Measurements from ENCODE around the gene LIN37.

Gene LIN37

DNA sequence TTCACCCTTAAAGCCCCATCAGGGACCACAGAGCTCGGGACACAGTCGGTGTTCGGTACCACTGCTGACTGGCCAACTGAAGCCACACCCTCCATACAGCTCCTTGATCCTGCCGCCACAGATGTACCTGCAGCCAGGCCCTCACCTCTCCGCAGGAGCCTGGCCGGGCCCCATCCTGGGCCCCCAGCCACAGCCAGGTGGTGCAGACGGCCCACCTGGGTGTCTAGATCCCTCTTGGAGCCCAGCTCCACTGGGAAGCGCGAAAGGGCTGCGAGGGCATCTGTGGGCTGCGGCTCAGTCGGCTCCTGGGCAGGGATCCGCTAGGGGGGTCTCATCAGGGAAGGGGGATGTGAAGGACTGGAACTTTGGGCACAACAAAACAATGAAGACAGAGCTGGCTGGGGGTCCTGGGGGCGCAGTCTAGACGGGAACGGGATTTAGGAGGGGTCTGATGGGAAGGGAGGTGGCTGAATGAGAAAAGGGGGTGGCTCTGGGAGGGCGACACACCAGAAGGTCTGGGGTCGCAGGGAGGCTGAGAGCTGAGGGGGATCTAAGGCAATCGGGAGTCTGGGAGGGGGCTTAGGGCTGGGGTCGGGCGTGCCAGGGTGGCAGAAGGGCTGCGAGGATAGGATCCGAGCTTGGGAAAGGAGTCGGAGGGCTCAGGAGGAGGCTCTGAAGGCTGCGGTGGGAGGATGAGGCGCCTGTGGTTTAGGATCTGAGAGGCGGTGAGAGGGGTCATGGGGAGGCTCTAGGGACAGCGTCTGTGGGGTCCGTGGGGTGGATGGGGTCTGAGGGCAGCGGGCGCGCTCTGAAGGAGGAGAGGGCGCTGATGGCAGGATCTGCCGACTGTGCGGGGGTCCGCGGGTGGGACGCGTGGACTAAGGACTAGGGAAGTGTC is 48.5 kb downstream of the LIN37 start:
- DNase-seq (ENCODE audit: low spot score) = no peak
- Histone ChIP-seq H3K4me3 (no peak overlapping the region), H3K27ac (no peak overlapping the region)
- TF ChIP-seq, protein P1, sequence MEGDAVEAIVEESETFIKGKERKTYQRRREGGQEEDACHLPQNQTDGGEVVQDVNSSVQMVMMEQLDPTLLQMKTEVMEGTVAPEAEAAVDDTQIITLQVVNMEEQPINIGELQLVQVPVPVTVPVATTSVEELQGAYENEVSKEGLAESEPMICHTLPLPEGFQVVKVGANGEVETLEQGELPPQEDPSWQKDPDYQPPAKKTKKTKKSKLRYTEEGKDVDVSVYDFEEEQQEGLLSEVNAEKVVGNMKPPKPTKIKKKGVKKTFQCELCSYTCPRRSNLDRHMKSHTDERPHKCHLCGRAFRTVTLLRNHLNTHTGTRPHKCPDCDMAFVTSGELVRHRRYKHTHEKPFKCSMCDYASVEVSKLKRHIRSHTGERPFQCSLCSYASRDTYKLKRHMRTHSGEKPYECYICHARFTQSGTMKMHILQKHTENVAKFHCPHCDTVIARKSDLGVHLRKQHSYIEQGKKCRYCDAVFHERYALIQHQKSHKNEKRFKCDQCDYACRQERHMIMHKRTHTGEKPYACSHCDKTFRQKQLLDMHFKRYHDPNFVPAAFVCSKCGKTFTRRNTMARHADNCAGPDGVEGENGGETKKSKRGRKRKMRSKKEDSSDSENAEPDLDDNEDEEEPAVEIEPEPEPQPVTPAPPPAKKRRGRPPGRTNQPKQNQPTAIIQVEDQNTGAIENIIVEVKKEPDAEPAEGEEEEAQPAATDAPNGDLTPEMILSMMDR (IDR thresholded peaks at IDR 0.05) = no peak

DNA sequence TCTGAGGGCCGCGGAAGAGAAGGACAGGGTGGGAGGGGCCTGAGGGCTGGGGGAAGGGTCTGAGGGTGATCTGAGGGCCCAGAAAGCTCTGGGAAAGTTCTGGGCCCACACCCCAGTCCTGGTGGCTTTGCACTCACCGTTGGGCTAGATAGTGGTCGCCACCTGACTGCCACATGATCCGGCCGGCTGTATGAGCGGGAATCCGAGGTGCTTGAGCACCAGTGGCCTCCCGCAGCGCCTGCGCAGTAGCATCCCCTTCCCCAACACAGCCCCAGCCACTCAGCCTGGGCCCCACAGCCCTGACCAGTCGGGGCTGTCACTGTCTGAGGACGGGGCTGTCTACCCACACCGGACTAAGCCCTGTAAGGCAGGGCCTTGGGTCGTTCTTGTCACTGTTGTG is 49.3 kb downstream of the LIN37 start:
- TF ChIP-seq, protein P1 (IDR thresholded peaks at IDR 0.05) = no peak
- Histone ChIP-seq H3K27ac (no peak overlapping the region), H3K4me3 (no peak overlapping the region)
- no peak for DNase-seq (ENCODE audit: low spot score)

DNA sequence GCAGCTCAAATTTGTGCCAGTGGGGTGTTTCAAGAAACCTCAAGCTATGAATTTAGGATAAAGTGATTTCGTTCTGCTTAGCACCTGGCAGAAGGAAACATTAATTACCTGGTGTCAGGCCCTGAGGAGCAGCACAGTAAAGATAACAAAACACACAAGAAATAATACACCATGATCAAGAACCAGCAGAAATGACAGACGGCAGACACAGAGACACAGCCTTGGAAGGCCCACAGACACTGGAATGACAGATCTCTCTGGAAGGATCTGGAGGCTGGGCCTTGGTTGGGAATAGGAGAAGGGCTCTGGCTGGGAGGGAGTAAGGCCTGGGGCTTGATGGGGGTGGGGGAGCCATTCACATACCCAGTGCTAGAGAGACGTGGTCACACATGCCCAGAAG is 53.5 kb downstream of the LIN37 start:
- H3K27ac ChIP-seq = no peak overlapping the region
- no peak overlapping the region for H3K4me3 ChIP-seq
- TF ChIP-seq, protein P1 (IDR thresholded peaks at IDR 0.05) = no peak
- DNase-seq (ENCODE audit: low spot score) = no peak
